GM18519 (cell line): Measurements from ENCODE around the gene GPRIN1.
A peak's percentile ranks its signal among the peaks of the same experiment; 100 is the strongest.

Source experiments
- ATAC-seq: cut with Tn5 transposase; IDR thresholded peaks from one replicate; pipeline ENCODE4 v1.9.1; 2021; ENCODE audit warnings: mild to moderate bottlenecking, moderate library complexity; ENCODE audit not compliant: unreplicated experiment, low FRiP score

Gene GPRIN1

GRCh38 chr5:176625512-176625911 lies 15.6 kb upstream of the GPRIN1 start:
- no peak for ATAC-seq

- ATAC-seq: no peak
Observed at GRCh38 chr5:176624938-176625337, 15.0 kb upstream of the GPRIN1 start.

- no peak for ATAC-seq
Observed at GRCh38 chr5:176624142-176624541, 14.2 kb upstream of the GPRIN1 start.

GRCh38 chr5:176621661-176622079 lies 11.7 kb upstream of the GPRIN1 start:
- no peak for ATAC-seq

GRCh38 chr5:176620333-176620981 lies 10.5 kb upstream of the GPRIN1 start:
- ATAC-seq: no peak

- no peak for ATAC-seq
Observed at GRCh38 chr5:176619569-176620332, 9.8 kb upstream of the GPRIN1 start.

GRCh38 chr5:176619203-176619568 lies 9.2 kb upstream of the GPRIN1 start:
- peak; percentile 61 for ATAC-seq

- ATAC-seq: no peak
Observed at GRCh38 chr5:176618783-176619182, 8.8 kb upstream of the GPRIN1 start.

- no peak for ATAC-seq
Observed at GRCh38 chr5:176616511-176616910, 6.6 kb upstream of the GPRIN1 start.

GRCh38 chr5:176614805-176615478 lies 5.0 kb upstream of the GPRIN1 start:
- no peak for ATAC-seq

GRCh38 chr5:176612855-176613254 lies 2.9 kb upstream of the GPRIN1 start:
- ATAC-seq: no peak

GRCh38 chr5:176612008-176612407 lies 2.1 kb upstream of the GPRIN1 start:
- no peak for ATAC-seq

- no peak for ATAC-seq
Observed at GRCh38 chr5:176611435-176611834, 1.5 kb upstream of the GPRIN1 start.

- ATAC-seq: no peak
Observed at GRCh38 chr5:176610435-176610773, 448 bp upstream of the GPRIN1 start.

GRCh38 chr5:176608937-176609723 lies 826 bp downstream of the GPRIN1 start:
- ATAC-seq: peak; percentile 11

- no peak for ATAC-seq
Observed at GRCh38 chr5:176608142-176608705, 1.7 kb downstream of the GPRIN1 start.

GRCh38 chr5:176606875-176607274 lies 3.1 kb downstream of the GPRIN1 start:
- no peak for ATAC-seq

- ATAC-seq: no peak
Observed at GRCh38 chr5:176606032-176606431, 3.9 kb downstream of the GPRIN1 start.

GRCh38 chr5:176603091-176603490 lies 6.9 kb downstream of the GPRIN1 start:
- ATAC-seq: no peak

- ATAC-seq: no peak
Observed at GRCh38 chr5:176601901-176602482, 8.0 kb downstream of the GPRIN1 start.
